ENCODE data around the gene MERTK. TPM values are rescaled to one million over a fixed set of nuclear protein-coding genes. Genes with fewer than 3 reads are reported as not detected.

Gene MERTK
- total RNA-seq, 4 donors from 2014 or later = 13.2 to 47.4 (median 32.3) TPM

GRCh38 chr2:111897630-111897923 is 830 bp upstream of the MERTK start:
- Histone ChIP-seq H3K36me3 (no peaks in the 10 kb centered on the region), H3K27me3 (no peaks in the 10 kb centered on the region), H3K9me3 (no peaks in the 10 kb centered on the region), H3K4me3 (peak overlapping the region; percentile 59 to 97), H3K4me1 (peaks cover 0 to 47% (median 7%) of the 10 kb centered on the region in 3 donors), H3K27ac (peak overlapping the region; percentile 63 to 91 (median 87))
- ATAC-seq = no peak
- 0 to 2% methylated on average over 5 to 6 of the region's 7 CpGs for WGBS, 2 donors (ENCODE audit: low coverage in 1 of 2)
- TF ChIP-seq POLR2A (IDR thresholded peaks at IDR 0.05) (no peak), EP300 (IDR thresholded peaks at IDR 0.05) (no peak), POLR2AphosphoS5 (IDR thresholded peaks at IDR 0.05) (no peak), CTCF (IDR thresholded peaks at IDR 0.05) (no peak)

GRCh38 chr2:111898703-111899514 is 502 bp downstream of the MERTK start:
- Histone ChIP-seq H3K36me3 (no peaks in the 10 kb centered on the region), H3K4me1 (peaks cover 0 to 60% (median 7%) of the 10 kb centered on the region in 3 donors), H3K27ac (peak overlapping the region; percentile 21 to 91 (median 87)), H3K9me3 (no peaks in the 10 kb centered on the region), H3K27me3 (no peaks in the 10 kb centered on the region), H3K4me3 (peak overlapping the region; percentile 59 to 97)
- TF ChIP-seq CTCF (IDR thresholded peaks at IDR 0.05) (no peak), POLR2AphosphoS5 (IDR thresholded peaks at IDR 0.05) (no peak), POLR2A (IDR thresholded peaks at IDR 0.05) (no peak), EP300 (IDR thresholded peaks at IDR 0.05) (no peak)
- peak; percentile 20 for ATAC-seq
- 0 to 2% methylated on average over 3 to 6 of the region's 70 CpGs for WGBS, 2 donors (ENCODE audit: low coverage in 1 of 2)

- peak overlapping the region in 3 of 4 donors; percentile 86 to 91 (median 88) for H3K27ac ChIP-seq
- peaks cover 0 to 80% (median 11%) of the 10 kb centered on the region in 3 donors for H3K4me1 ChIP-seq
- TF ChIP-seq CTCF (IDR thresholded peaks at IDR 0.05) = peak in 3 of 4 experiments; percentile 8 to 44 (median 23)
- peak; percentile 31 for TF ChIP-seq POLR2AphosphoS5 (IDR thresholded peaks at IDR 0.05)
- TF ChIP-seq POLR2A (IDR thresholded peaks at IDR 0.05) = no peak
- TF ChIP-seq EP300 (IDR thresholded peaks at IDR 0.05) = no peak
- no peaks in the 10 kb centered on the region for H3K27me3 ChIP-seq
- no peaks in the 10 kb centered on the region for H3K36me3 ChIP-seq
- WGBS, 2 donors (ENCODE audit: low coverage in 1 of 2) = 4 to 6% methylated on average over 3 of the region's 3 CpGs
- peak overlapping the region in 1 of 2 donors; percentile 97 for H3K4me3 ChIP-seq
- no peaks in the 10 kb centered on the region for H3K9me3 ChIP-seq
- no peak for ATAC-seq
These were observed 2.5 kb downstream of the MERTK start for GRCh38 chr2:111900859-111901258.

GRCh38 chr2:111903516-111903915 is 5.1 kb downstream of the MERTK start:
- H3K27ac ChIP-seq = peak overlapping the region in 2 of 4 donors; percentile 64 to 72
- TF ChIP-seq POLR2AphosphoS5 (IDR thresholded peaks at IDR 0.05) (no peak), CTCF (IDR thresholded peaks at IDR 0.05) (no peak), EP300 (IDR thresholded peaks at IDR 0.05) (no peak), POLR2A (IDR thresholded peaks at IDR 0.05) (no peak)
- whole genome bisulfite sequencing, 2 donors (ENCODE audit: low coverage in 1 of 2) = 61 to 79% methylated on average over 3 of the region's 3 CpGs
- no peak for ATAC-seq
- no peaks in the 10 kb centered on the region for H3K27me3 ChIP-seq
- H3K36me3 ChIP-seq = no peaks in the 10 kb centered on the region
- no peaks in the 10 kb centered on the region for H3K9me3 ChIP-seq
- no peak overlapping the region for H3K4me3 ChIP-seq
- H3K4me1 ChIP-seq = peaks cover 0 to 95% (median 4%) of the 10 kb centered on the region in 3 donors

Measured in gastroesophageal sphincter (tissue), 4 donors.